ENCODE results near the gene SNRPB2.
A peak's percentile ranks its signal among the peaks of the same experiment; 100 is the strongest.

The SNRPB2 gene

DNA sequence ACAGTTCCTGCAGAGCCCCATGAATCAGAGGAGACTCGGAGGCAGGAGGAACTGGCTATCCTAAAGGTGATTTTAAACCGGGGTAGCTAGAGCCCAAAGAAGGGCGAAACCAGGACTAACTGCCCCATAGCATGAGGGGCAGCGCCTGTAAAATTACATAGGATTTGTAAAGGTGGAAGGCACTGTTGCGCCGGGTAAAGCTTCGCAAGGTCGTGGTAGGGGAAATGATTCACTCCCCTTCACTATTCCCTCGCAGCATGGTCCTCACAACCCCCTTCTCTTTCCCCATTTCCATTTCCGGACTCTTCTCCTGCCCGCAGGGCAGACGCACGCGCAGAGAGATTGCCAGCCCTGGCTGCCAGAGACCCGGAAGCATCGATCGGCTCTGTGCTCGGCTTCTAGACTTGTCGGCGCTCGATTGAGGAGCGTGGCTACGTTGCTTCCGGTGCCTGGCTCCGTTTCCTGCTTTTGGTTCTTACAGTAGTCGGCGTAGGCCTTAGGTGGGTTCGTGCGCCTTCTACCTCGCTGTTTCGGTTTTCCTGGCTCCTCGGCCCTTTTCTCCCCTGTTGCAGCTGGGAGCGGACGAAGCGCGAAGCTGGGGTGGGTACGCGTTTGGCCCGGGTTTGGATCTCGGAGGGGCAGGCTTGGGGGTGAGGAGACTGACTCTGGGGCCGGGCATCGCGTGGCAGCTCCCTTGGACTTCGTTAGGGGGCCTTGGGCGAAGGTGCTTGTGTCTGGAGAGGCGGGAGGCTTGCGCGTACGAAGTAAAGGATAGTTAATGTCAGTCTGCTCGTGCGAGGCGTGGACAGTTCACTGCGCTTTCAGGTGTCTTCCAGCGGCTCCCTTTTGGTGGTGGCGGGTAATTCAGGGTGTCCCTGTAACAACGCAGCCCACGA is at the start of gene SNRPB2:
TSS of gene SNRPB2 (plus strand) at position 462 of the 896 bp plus-strand sequence. CDS start 1,677 bp downstream, outside the sequence.
- peak; percentile 93 for DNase-seq

DNA sequence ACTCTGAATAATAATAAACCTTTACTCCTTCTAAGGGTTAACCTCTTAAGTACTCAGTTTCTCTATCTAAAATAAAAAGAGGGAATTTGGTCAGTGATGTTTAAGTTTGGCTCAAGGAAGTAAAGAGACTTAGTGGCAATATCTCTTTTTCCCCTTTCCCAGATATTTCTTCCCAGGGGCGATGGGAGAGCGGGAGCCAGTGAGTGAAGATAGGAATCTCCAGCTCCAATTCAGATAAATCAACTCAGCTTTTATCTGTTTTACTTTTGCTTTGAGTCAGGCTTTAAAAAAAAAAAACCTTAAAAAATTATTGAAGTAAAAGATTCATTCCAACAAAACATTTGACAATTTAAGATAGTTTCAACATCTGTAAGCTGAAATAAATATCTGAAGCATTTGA is 45.4 kb upstream of the SNRPB2 start:
- DNase-seq: no peak

DNA sequence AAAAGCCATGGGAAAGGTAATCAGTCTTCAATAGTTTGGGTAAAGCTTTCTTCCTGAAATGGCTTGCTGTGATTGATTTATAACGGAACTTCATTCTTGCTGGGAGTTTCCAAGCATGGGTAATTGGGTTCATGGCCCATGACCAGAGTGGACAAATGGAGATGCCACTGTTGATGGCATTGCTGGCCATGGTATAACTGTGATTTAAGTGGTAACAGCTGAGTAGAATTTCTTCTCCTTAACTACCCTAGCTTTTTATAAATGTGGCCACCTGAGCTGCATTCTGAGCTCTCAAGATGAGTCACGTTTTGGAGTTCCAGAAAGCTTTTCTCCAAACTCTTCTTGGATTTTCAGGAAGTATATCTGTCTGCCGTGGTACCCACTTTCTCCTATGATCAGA is 39.9 kb upstream of the SNRPB2 start:
- no peak for DNase-seq

DNA sequence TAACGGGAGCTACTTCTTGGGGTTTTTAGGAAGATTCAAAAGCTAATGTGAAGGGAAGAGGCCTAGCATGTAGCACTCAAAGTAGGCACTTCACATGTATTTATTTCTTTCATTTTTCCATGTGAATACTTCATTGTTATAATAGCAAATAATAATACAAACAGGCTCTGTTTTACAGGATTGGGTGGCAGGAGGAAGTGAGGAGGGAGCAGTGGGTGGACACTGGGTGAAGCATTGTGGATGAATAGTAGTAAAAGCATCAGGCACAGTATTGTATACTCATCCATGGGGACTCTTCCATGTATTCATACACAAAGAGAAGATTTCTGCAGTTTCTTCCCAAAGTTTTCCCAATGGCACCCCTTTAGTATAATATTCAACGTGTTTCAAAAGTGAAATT is 38.4 kb upstream of the SNRPB2 start:
- no peak for DNase-seq

DNA sequence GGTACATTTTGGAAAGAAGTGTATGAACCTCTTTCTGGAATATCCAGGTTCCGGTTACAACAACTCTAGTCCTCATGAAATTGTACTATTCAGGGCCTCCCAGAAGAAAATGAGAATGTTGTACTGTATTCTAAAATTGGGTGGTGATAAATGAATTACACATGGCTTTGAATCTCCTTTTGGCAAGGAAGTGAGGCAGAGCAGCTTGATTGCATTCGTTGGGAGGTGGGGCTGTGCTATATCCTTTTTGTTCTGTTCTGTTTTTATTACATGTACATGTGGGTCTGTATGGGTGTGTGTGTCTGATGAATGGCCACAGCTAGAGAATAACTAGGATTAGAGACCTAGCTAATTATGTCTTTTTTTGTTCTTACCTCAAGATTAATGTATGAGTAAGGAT is 37.8 kb upstream of the SNRPB2 start:
- DNase-seq: no peak

DNA sequence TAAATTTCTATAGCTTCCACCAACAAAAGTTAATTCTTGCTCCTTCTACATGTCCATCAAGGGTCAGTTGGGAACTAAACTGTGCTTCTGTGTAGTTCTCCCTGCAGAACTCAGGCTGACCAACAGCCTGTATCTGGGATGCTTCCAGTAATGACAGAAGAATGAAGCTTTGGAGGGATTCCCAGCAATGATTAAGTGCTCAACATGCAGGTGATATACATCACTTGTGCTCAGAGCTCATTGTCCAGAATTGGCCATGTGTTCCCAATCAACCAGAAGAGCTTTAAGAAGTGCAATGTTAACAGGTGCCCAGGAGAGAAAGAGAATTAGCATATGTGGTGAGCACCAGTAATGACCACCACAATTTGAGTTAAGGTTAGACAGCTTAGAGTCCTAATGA is 37.4 kb upstream of the SNRPB2 start:
- DNase-seq: no peak

DNA sequence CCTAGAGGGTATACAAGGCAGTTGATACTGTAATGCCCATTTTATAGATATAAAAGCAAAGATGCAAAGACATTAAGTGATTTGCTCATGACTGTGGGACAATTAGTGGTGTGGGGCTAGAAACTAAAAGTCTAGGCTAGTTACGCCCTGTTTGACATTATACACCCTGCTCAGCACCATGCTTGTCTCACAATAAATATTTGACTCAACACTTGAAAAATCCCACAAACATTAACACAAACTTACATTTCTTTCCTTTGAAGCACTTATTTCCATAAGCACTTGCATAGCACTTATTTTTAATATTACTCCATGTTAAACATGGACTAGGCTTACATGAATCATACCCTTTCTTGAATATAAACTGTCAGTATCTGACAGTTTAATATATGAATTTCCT is 36.5 kb upstream of the SNRPB2 start:
- DNase-seq: no peak

DNA sequence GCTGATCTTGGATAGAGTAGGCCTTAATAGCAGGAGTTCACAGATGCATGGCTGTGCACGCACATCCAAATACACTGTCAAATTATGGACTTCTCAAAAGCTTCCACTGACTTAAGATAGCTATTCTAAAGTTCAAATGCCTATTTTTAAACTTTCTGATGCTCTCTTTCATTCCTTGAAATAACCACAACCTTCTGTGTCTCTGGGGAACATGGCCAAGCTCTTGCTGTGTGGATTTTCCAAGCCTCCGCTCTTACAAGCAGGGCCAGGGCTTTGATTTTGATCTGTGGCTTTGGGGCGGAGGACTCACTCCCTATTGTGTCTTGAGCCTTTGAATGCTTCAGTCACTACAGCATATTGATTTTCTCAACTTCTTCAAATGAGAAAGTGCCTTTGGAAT is 35.7 kb upstream of the SNRPB2 start:
- DNase-seq: no peak

DNA sequence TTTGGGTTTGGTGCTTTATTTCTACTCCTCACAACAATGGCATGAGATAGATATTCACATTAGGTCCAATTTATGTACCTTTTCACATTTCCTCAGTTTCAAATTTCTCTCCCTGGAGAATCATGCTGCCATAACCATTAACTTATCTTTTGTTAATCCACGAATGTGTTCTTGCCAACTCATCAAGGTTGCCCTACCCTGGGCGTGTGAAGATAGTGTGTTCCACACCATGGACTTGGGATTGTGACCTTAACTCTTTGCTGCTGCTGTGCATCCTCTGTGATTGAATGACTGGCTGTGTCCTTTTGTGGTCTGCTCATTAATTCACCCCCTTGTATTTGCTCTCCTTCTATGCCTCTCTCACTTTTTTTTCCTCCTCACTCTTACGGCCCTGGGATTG is 34.2 kb upstream of the SNRPB2 start:
- DNase-seq: no peak

DNA sequence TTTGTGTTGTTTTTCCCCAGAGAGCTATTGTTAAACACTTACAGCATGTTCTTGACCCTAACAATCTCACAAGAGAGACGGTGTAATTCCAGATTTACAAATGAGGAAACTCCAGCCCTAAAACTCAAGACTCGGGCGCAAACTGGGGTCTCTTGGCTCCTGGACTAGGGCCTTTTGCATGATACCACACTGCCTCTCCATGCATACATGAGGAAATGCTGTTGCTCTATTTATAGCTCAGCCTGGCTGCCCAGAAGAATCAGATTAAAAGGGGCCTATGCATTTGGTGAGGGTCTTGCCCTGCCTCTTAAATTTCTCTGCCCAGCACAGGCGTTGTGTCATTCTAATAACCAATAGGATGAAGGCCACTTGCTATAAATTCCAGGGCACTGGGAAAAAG is 30.5 kb upstream of the SNRPB2 start:
- DNase-seq: no peak

DNA sequence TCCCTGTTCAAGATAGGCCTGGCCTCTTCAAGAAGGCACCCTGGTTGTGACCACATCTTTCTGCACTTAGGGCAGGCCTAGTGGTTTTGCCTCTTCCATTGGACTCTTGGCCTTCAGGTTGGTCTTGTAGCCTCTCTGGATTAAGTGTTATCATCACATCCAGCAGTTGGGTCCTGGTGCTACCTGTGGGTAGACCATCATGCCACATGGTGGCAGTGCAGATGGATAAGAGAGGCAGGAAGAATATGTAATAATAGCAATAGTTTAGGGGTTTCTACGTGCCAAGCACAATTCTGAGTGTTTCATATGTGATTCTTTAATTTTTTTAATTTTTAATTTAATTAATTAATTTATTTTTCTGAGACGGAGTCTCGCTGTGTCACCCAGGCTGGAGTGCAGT is 28.5 kb upstream of the SNRPB2 start:
- DNase-seq: no peak

DNA sequence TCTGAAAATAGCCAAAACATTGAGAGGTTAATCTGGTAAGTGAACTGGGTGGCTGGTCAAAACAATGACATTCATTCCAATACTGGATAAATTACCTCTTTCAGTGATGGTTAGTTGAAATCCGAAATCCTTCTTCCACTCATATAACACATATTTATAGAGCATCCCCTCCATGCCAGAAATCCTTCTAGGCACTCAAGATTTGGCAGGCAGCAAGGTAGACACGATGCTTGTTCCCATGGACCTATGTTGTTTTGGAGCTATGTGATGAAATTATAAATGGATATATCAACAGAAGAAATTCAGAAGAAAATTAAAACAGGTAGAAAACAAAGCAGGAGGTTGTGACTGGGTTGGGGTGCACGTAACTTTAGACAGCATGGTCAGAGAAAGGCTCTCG is 26.3 kb upstream of the SNRPB2 start:
- DNase-seq: no peak

DNA sequence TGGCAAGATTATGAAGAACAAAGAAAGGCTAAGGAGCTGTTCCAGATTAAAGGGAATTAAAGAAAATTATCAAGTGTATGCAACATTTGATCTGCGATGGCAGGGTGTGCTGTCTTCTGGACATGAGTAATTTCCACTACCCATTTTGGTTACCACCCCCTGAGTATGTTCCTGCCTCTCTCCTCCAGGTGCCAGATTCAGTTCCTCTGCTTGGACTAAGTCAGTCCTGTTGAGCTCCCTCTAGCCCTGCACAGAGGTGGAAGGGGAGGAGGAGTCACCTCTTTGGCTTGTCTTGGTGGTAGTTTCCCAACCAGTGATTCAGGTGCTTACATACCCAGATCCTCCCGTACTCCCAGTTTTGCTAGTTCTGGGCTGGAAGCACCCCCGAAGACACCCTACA is 22.2 kb upstream of the SNRPB2 start:
- DNase-seq: no peak

DNA sequence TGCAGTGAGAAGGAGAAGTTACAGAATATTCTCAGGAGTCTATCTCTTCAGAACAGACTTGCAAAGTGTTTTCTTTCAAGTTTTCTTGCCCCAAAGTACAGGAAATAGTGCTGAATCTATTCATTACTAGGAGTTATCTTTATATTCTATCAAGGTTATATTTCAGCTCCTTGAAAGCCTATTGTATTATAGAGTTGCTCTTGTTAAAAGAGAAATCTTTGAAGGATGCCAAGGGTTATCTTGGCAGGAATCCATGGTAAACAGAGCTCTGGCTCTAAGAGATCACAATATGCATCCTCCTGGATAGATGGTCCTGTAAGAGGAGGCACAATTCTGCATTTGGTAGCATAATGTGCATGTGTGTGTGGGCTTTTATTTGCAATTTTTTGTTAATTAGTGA is 21.2 kb upstream of the SNRPB2 start:
- no peak for DNase-seq

DNA sequence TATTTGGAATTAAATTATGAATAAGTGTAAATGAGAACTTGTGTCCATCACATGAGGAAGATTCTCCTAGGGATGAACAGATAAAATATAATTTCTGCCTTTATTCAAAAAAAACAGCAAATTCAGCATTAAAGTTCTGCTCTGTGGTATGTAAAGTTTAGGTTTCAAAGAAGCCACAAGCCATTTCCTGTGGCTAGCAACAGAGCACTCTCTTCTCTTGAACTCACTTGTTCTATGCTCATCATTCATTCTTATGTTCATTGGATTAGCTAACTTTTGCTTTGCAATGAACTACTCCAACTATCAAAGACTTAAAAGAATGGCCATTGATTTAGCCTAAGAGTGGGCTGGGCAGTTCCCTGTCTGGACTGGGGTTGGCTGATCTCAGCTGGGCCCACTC is 20.8 kb upstream of the SNRPB2 start:
- DNase-seq: no peak

DNA sequence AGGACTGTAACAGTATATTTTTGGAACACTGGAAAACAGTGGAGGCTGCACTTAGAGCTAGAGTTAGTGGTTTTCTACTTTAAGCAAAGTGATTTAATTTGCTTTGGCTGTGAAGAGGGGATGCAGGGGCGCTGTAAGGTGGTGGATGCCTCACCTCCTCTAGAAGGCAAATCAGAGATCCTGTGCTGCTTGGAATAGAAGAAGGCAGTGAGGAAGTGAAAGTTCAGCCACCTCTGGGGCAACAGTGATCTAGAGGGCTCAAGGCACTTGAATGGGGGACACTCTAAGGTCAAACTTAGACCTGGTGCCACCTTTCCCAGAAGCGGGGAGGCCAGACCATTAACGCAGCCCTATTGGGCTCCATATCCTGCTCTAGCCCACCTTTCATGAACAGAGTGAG is 19.0 kb upstream of the SNRPB2 start:
- no peak for DNase-seq

DNA sequence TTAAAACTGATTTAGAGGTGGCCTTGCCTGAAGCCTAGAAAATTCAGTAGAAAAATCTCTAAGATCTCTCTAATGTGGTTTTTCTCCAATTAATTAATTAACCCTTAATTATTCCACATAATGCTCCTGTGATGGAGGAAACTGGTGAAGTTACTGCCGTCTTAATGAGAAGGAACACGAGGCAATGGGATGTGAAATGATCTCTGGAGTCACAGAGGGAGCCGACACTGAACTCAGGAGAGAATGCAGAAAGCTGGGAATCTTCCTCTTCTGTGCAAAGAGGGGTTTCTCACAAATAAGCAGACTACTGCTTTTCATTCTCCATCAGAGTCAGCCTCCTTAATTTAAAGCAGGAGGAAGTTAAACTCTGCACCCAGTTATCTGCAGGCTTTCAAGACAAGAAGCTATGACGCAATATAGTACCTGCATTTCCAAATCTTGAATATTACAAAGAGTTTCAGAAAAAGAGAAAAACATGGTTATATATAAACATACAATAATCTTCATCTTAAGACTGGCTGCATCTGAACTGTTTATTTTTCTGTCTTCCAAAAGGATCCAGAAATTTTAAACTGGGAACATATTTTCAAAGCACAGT is 18.1 kb upstream of the SNRPB2 start:
- DNase-seq: no peak

DNA sequence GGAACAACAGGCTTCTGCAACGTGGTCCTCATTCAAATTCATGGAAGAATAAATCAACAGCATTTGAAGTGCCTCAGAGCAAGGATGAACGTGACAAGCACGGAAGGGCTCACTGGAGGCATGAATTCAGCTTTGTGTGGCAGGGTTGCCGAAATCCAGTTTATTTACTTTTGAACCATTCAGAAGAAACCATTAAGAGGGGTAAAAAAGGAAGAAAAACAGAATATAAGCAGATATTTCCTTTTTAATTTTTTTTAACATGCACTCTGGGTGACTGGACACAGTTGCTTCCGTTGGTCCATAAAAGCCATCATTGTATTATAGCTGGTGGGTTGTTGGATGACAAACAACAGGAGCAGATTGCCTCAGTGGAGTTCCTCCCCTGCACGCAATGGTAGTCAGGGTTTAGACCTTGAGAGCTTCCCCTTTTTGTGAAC is 17.3 kb upstream of the SNRPB2 start:
- no peak for DNase-seq

DNA sequence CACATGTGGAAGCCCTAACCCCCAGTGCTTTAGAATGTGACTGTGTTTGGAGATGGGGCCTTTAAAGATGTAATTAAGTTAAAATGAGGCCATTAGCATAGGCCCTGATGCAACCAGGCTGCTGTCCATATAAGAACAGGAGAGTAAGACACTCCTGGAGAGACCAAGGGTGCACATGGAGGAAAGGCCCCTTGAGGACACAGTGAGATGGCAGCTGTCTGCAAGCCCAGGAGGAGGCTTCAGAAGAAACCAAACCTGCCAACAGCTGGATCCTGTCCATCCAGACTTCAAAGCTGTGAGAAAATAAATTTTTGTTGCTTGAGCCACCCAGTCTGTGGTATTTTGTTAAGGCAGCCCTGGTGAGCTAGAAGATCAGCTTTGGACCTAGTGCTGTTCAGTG is 16.8 kb upstream of the SNRPB2 start:
- no peak for DNase-seq

DNA sequence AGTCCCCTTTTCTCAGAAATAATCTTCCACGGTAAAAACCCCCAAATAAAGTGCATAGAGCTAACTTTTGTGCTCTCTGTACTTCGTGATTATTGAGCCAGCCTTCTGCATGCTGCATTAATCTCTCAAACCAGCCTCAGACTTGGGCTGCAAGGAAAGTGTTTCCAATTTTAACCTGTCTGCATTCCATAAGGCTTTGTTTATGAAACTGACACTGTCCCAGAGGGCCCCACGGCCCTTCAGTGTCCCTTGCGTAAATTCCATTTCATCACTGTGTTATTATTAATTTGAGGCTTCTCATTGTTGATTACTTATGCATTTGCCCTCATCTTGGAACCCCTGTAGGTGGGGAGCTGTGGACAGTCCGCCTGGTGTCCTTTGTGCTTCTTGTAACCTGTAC is 15.6 kb upstream of the SNRPB2 start:
- no peak for DNase-seq

DNA sequence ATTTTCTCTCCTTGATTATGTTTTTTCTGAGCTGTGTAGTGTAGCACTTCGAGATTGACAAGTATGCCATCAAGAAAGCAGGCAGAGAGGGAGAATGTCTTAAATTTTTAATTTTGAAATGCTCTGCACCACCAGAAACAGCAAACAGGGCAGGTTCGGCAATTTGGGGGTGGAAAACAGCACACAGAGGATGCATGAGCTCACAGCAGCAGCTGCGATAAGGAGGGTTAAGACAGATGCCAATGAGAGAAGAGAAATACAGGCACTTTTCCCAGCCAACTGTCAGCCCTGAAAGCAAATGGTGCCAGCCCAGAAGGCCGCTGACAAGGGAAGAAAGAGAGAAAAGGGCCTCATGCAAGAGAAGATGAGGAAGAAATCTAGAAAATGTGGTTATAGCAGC is 15.1 kb upstream of the SNRPB2 start:
- DNase-seq: no peak

DNA sequence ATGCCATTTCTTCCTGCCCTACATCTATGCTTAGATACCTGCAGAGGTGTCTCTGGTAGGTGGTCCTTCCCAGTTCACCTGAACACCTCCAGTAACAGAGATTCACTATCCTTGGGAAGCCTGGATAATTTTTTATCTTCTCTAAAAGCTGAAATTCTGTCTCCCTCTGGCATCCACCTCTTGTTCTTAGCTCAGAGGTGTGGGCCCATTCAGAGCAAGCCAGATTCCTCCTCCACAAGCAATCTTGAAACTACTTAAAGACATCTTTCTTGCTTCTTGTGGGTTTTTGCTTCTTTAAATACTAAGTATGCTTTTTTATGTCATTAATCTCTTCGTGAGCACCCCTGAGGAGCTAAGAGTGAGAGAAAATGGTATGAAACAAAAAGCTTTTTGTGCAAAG is 10.4 kb upstream of the SNRPB2 start:
- no peak for DNase-seq

DNA sequence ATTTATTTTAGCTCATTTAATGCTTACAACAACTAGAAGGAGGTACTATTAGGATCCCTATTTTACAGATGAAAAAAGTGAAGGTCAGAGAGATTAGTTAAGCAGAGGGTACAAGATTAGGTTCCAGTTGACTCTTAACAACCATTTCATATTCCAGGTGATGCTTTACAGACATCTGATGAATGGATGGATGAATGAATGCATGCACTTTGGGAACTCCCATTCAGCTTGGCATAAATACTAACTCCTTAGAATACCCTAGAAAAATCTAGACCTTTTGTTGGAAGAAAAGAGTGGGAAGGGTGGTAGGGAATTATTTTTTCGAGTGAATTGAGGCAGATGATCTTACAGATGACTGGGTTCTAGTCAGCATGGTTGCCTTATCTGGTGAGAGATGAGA is 746 bp upstream of the SNRPB2 start:
- no peak for DNase-seq

DNA sequence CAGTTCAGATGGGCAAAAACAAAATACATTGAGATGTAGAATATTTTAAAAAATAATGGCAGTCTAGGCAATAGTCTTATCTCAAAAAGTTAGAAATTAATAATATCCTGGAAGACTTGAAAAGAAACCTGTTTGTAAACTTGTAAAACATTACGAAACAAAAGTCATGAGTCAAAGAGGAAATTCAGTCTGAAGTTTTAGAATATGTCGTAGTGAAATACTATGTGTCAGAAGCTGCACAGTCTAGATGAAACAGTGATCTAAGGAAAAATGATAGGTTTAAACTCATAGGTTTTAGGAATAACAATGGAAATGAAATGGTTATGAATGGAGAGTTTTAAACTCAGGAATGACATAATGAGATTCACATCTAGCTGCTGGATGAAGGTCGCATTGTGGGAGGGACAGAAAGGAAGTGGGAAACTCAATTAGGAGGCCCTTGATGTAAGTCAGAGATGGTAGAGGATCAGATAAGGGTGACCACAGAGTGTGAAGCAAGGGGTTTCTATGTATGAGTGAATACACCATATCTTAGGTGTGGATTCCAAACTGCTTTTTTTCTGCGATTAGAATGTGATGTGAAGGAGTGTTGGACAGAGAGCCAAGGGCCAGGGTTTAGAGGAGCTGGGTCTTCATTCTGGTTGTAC is 2.8 kb downstream of the SNRPB2 start:
- DNase-seq: peak; percentile 27

All from NCI-H226 (cell line).